GM12873 (cell line): Measurements from ENCODE around the gene MEGF8.

Experiments
- TF ChIP-seq, protein P1 (sequence below): IDR thresholded peaks from 2 replicates; pipeline ENCODE4 v1.5.1; 2012; ENCODE audit warnings: low read depth, mild to moderate bottlenecking, moderate library complexity, low read length, control low read depth; ENCODE audit not compliant: insufficient read depth; ENCODE audit errors: missing control alignments

MEGF8 gene

GRCh38 chr19:42301646-42302203 is 23.7 kb upstream of the MEGF8 start, which contains the start of gene PRR19:
Gene PRR19 (plus strand): TSS chr19:42302132. CDS start chr19:42309585, 7,453 bp downstream.
- TF ChIP-seq, protein P1, sequence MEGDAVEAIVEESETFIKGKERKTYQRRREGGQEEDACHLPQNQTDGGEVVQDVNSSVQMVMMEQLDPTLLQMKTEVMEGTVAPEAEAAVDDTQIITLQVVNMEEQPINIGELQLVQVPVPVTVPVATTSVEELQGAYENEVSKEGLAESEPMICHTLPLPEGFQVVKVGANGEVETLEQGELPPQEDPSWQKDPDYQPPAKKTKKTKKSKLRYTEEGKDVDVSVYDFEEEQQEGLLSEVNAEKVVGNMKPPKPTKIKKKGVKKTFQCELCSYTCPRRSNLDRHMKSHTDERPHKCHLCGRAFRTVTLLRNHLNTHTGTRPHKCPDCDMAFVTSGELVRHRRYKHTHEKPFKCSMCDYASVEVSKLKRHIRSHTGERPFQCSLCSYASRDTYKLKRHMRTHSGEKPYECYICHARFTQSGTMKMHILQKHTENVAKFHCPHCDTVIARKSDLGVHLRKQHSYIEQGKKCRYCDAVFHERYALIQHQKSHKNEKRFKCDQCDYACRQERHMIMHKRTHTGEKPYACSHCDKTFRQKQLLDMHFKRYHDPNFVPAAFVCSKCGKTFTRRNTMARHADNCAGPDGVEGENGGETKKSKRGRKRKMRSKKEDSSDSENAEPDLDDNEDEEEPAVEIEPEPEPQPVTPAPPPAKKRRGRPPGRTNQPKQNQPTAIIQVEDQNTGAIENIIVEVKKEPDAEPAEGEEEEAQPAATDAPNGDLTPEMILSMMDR = no peak

DNA sequence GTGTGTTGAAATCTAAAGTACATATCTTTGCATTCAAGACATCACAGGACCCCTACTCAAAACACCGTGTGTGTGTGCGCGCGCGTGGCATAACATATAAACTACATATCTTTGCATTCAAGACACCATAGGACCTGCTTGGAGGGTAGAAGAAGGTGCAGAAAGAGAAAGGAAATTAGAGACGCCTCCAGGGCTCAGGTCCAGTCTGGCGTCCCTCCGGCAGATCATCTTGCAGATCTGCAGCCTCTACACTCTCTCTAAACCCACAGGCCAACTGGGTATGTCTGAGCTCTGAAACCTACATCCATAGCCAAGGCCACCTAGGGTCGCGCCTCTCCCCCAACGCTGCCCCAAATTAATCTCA is 22.4 kb upstream of the MEGF8 start:
- TF ChIP-seq, protein P1 = no peak

- TF ChIP-seq, protein P1 = no peak
These were observed 21.6 kb upstream of the MEGF8 start for GRCh38 chr19:42303876-42304275.

DNA sequence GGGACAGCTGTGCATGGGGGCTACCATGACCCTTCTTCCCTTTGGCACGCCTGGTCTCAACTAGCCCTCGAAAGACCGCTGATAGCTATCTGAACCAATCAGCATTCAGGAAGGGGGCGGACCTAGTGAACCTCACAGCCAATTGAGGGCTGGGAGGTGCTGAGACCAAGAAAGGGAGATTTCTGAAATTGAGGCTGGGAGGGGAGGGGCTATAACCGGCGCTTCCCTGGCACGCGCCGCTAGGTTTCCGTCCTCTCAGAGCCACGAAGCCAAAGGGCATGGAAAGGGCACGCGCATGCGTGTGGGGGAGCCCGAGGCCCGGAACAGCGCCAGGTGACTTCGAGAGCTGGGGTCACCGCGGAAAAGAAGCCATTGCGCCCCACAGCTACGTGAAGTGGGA is 18.8 kb upstream of the MEGF8 start:
- TF ChIP-seq, protein P1 = no peak

DNA sequence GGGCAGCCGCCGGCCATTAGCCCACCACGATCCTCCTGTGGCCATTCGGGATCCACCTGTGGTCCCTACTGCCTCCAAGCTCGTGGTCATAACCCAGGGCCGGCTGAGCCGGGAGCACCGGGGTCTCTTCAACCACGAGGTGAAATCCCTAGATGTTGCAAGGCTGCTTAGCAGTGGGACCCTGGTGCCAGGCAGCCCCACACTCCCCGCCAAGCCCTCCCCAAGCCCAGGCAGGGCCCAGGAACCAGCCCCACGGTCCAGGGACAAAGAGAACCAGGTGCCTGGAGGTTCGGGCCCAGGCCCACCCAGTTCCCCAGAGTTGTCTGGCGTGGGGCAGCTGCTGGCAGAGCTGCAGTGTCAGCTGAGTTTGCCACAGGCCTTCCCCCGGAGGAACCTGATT is 15.7 kb upstream of the MEGF8 start:
- TF ChIP-seq, protein P1 = no peak

DNA sequence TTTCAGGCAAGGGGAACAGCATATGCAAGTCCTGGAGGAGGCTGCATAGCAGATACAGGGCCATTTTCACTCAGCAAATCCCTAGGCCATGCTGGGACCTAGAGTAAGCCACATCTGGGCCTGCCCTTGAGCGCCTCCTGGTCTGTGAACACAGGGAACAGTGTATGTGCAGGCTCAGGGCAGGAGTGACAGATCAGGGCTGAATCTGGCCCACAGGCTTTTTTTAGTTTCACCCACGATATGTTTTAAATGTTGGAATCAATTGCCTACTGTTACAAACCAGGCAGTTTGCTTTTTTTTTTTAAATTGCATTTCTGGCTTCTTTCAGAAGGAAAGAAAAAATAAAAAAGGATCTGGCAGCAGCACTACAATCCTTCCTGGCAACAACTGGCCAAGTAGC is 13.8 kb upstream of the MEGF8 start:
- TF ChIP-seq, protein P1 = no peak

DNA sequence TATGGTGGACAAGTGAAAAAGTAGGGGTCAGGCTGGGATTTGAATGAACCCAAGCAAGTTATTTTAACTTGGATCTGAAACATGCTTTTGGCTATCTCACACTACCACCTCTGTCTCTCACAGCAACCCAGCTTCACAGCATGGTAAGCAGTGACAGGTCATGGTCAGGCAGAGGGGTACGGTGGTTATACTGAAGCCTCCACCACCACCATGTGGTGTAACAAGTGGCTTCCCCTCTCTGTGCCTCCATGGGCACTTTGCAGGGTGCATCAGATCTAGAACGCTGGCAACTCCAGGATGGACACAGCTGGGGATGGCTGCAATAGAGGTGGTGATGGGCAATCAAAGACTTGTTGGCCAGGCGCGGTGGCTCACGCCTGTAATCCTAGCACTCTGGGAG is 13.1 kb upstream of the MEGF8 start:
- TF ChIP-seq, protein P1 = no peak
